ENCODE results near the gene TP53I13.

Gene TP53I13

DNA sequence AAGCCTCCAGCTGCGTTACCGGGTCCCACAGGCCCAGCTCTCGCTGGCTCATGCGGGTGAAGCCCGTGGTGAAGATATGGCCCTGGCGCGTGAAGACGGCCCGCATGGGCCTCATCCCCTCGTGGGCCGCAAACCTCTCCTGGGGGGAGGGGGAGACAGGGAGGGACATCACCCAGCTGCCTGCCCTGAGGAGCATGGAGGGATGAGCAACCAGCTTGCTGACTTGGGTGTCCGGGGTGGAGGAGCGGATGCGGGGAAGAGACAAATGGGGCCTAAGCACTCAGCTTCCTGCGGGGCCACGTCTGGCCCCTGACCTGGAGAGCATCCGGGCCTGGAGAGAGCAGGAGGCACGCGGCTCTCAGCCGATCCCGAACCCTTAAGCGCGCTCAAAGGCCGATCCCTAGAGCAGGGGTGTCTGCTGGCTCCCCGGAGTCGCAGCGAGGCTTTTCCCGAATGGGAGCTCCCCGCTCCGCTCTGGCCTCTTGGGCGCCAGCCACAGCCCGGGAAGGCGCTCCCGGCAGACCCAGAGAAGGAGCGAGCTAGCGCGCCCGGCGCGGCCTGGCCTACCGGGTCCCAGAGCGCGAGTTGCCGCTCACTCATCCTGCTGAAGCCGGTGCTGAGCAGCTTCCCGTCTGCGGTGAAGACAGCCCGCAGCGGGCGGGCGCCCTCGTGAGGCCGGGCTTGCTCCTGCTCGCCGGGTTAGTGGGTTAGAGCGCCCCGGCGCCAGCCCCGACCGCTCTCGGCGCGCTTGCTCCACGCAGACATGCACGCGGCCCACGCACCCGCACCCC lies 49.2 kb downstream of the TP53I13 start:
- no peak for DNase-seq

- DNase-seq: no peak
Measured at GRCh38 chr17:29618272-29619065, 50.0 kb downstream of the TP53I13 start.

- no peak for DNase-seq
Measured at GRCh38 chr17:29619251-29619650, 50.8 kb downstream of the TP53I13 start.

GRCh38 chr17:29620271-29620670 lies 51.8 kb downstream of the TP53I13 start:
- no peak for DNase-seq

GRCh38 chr17:29620779-29621500 lies 52.4 kb downstream of the TP53I13 start:
- no peak for DNase-seq

GRCh38 chr17:29621751-29622194 lies 53.3 kb downstream of the TP53I13 start:
- DNase-seq: no peak

Measured in NCI-H2227 treated with DMSO at 0.1 percent for 48 hours (cell line).